ENCODE data around the gene AFF1. TPM values are rescaled to one million over a fixed set of nuclear protein-coding genes. Genes with fewer than 3 reads are reported as not detected.

The AFF1 gene
- total and polyA plus RNA-seq, 2 of the 4 experiments (the other 2 are of a cell fraction) = 7.0 to 9.6 TPM

DNA sequence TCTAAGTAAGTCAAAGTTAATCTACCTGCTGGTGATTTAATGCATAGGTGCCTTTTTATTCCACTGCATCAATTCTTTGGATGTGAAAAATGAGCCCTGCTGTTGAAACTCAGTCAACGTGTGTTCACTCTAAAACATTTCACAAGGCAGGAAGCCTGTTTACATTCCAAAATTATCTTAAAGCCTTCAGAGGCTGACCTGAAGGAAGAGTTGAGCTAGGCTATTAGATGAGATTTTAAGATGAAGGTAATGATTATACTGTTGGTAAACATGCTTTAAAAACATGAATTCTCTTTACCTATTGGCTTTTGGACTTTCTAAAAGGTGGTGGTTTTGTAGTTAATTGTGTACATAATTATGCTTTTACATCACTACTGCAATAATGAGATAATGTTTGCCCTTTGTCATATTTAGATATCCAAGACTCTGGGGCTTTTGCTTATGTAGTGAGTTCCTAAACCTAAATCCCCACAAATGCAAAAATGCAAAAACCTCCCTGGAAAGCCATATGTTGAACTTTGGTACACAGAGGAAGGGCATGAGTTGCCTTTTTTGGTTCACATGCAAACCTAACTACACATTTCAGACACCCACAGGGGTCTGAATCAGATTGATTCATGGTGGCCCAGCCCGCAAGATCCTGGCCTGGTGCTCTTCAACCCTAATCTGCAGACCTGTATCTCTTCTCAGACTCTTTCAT lies 193.3 kb downstream of the AFF1 start:
- TF ChIP-seq MXI1 (IDR thresholded peaks at IDR 0.05; ENCODE audit: borderline replicate concordance, low read depth, low read length) (no peak), BHLHE40 (IDR thresholded peaks at IDR 0.05; ENCODE audit: low read depth, low read length) (no peak), SMC3 (IDR thresholded peaks at IDR 0.05; ENCODE audit: low read depth, low read length) (no peak), POLR2A (IDR thresholded peaks at IDR 0.05; ENCODE audit: low read depth, low read length) (no peak), CTCF (conservative IDR thresholded peaks at IDR 0.05; ENCODE audit: low read depth, low read length) (no peak), FOS (IDR thresholded peaks at IDR 0.05; ENCODE audit: low read depth, low read length) (no peak), MAFK (IDR thresholded peaks at IDR 0.05; ENCODE audit: low read depth, low read length) (no peak), RCOR1 (IDR thresholded peaks at IDR 0.05; ENCODE audit: insufficient replicate concordance, low read length) (no peak), NFE2L2 (IDR thresholded peaks at IDR 0.05; ENCODE audit: low read depth, low read length) (no peak)
- TF ChIP-seq, protein P1, sequence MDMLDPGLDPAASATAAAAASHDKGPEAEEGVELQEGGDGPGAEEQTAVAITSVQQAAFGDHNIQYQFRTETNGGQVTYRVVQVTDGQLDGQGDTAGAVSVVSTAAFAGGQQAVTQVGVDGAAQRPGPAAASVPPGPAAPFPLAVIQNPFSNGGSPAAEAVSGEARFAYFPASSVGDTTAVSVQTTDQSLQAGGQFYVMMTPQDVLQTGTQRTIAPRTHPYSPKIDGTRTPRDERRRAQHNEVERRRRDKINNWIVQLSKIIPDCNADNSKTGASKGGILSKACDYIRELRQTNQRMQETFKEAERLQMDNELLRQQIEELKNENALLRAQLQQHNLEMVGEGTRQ (IDR thresholded peaks at IDR 0.05; ENCODE audit: low read depth, low read length) = no peak
- ChIA-PET POLR2A (ENCODE audit: unreplicated experiment) (no interaction called here), CTCF (no interaction called here)
- Histone ChIP-seq H3K9me1 (ENCODE audit: insufficient read depth, low read length) (peaks cover 8% of the 10 kb centered on the region), H2AK9ac (replicated peaks; ENCODE audit: low read depth, low read length, poor library complexity) (no peak overlapping the region), H4K5ac (ENCODE audit: low read depth, low read length) (peak overlapping the region; percentile 8; the same call in 1 of the 2 replicates), H3K36me3 (ENCODE audit: control insufficient read depth, insufficient read depth, low read length) (peaks cover 27% of the 10 kb centered on the region), H2AFZ (replicated peaks; ENCODE audit: low read length, poor library complexity) (no peak overlapping the region), H3K18ac (ENCODE audit: low read depth, low read length) (peak overlapping the region; percentile 1; the same call in 1 of the 2 replicates), H3K27ac (ENCODE audit: insufficient read depth, low read length) (peak overlapping the region; percentile 77; the same call in 1 of the 2 replicates), H4K8ac (ENCODE audit: low read depth in 2 of 2, low read length in 2 of 2) (no peak overlapping the region; a peak in 1 of 4 replicates), H3K23ac (ENCODE audit: low read depth, low read length) (no peak overlapping the region), H2BK20ac (ENCODE audit: low read depth, low read length) (peak overlapping the region; percentile 69; the same call in 1 of the 2 replicates), H3K79me1 (ENCODE audit: low read depth in 1 of 2, low read length in 2 of 2) (peaks cover 10 to 22% of the 10 kb centered on the region in 2 experiments; a peak in 2 of 4 replicates), H3K56ac (ENCODE audit: extremely low read depth, insufficient read depth, low read length) (no peak overlapping the region), H3K14ac (replicated peaks; ENCODE audit: low read depth, low read length) (no peak overlapping the region), H4K91ac (ENCODE audit: insufficient read depth, low read depth, low read length) (peak overlapping the region; percentile 40; the same call in 1 of the 2 replicates), H2BK5ac (ENCODE audit: low read depth, low read length, poor library complexity, severe bottlenecking) (peak overlapping the region; percentile 82), H4K20me1 (ENCODE audit: insufficient read depth, low read length) (no peaks in the 10 kb centered on the region), H3K4me3 (ENCODE audit: insufficient read depth, low read depth, low read length) (no peak overlapping the region), H3K9me3 (ENCODE audit: control insufficient read depth, insufficient read depth, low read length) (no peaks in the 10 kb centered on the region), H3K4me1 (ENCODE audit: control insufficient read depth, insufficient read depth, low read length) (peaks cover 7% of the 10 kb centered on the region), H3K4me2 (ENCODE audit: low read depth, low read length) (peak overlapping the region; percentile 51), H3K9ac (ENCODE audit: low read depth, low read length) (no peak overlapping the region), H2BK120ac (ENCODE audit: low read depth, low read length) (peak overlapping the region; percentile 43; the same call in 1 of the 2 replicates), H2AK5ac (ENCODE audit: low read depth, low read length) (0 out of 2 replicates have a peak overlapping the region, but pooled peaks have one; percentile 4), H2BK15ac (ENCODE audit: low read depth, low read length) (0 out of 3 replicates have a peak overlapping the region, but pooled peaks have one; percentile 51), H3K27me3 (ENCODE audit: control insufficient read depth, insufficient read depth, low read length) (no peaks in the 10 kb centered on the region), H3K4ac (ENCODE audit: low read depth, low read length) (0 out of 2 replicates have a peak overlapping the region, but pooled peaks have one; percentile 19)
- WGBS, 2 experiments (ENCODE audit: extremely low coverage in 2 of 2, insufficient read length in 1 of 2) = 100% methylated on average over 1 of the region's 2 CpGs; no CpG with 5 or more reads in 1 of the 2 experiments
- intact Hi-C loops (cut with micrococcal nuclease) = loop anchor here (10.0 kb wide), 1 partner anchor 203 kb away; no protein-coding TSS in a partner anchor
- peak; percentile 26 for DNase-seq
- dilution Hi-C loops (cut with HindIII; ENCODE audit: low sequenced_read_pairs, unreplicated experiment) = no loop called here
- peak; percentile 81 for ATAC-seq (ENCODE audit: low read depth)
- no TSS peak for BruUV-seq (replicated peaks)
- in situ Hi-C loops (cut with MboI; ENCODE audit: low sequenced_read_pairs) = no loop called here

All from IMR-90 (cell line).